Esophagus muscularis mucosa (tissue), 3 donors: ENCODE data around the gene RNU5D-1.

Source experiments
- POLR2A ChIP-seq: fragments of 450-650 bp; IDR thresholded peaks from one replicate; pipeline ENCODE4 v1.6.1; 2017; ENCODE audit warnings: antibody characterized with exemption, moderate library complexity, mild to moderate bottlenecking, low read depth
- POLR2AphosphoS5 ChIP-seq, 2 donors: sonication (generic); formaldehyde crosslinking; IDR thresholded peaks; one replicate each; pipeline ENCODE4 v1.6.1; 2017; ENCODE audit warnings: antibody characterized with exemption in 2 of 2
- TF ChIP-seq, protein P1 (sequence below), 3 experiments: fragments of 200-600 bp in 2 of 3; fragments of 450-650 bp in 1 of 3; sonication (generic) in 2 of 3; IDR thresholded peaks; one replicate each; pipeline ENCODE4 v1.5.1; 2017 to 2019; ENCODE audit warnings: antibody characterized with exemption in 3 of 3, mild to moderate bottlenecking in 2 of 3, moderate library complexity in 1 of 3

DNA sequence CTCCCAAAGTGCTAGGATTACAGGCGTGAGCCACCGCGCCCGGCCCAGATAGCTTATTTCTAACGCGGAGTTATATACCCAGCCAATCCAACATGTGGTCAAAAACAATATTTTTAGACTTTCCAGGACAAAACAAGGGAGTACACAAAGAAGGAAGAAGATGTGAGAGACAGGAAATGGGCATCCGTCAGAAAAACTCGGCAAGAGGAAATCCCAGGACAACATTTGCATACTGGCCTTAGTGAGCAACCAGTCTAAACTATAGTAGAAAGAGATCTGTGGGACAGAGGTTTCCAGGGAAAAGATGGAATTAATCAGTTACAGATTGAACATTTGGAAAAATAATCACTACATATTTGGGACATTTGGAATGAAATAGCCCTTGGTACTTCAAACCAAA is 45.1 kb downstream of the RNU5D-1 start:
- TF ChIP-seq, protein P1, sequence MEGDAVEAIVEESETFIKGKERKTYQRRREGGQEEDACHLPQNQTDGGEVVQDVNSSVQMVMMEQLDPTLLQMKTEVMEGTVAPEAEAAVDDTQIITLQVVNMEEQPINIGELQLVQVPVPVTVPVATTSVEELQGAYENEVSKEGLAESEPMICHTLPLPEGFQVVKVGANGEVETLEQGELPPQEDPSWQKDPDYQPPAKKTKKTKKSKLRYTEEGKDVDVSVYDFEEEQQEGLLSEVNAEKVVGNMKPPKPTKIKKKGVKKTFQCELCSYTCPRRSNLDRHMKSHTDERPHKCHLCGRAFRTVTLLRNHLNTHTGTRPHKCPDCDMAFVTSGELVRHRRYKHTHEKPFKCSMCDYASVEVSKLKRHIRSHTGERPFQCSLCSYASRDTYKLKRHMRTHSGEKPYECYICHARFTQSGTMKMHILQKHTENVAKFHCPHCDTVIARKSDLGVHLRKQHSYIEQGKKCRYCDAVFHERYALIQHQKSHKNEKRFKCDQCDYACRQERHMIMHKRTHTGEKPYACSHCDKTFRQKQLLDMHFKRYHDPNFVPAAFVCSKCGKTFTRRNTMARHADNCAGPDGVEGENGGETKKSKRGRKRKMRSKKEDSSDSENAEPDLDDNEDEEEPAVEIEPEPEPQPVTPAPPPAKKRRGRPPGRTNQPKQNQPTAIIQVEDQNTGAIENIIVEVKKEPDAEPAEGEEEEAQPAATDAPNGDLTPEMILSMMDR (IDR thresholded peaks at IDR 0.05) = no peak
- no peak for TF ChIP-seq POLR2AphosphoS5 (IDR thresholded peaks at IDR 0.05)
- TF ChIP-seq POLR2A = no peak
